DOHH2 (cell line): ENCODE data around the gene FRAS1.

Experiments used
- CTCF ChIP-seq: fragments of 200-600 bp; sonication (generic); IDR thresholded peaks from one replicate; pipeline ENCODE4 v1.5.1; 2014; ENCODE audit warnings: antibody characterized with exemption, mild to moderate bottlenecking, low read depth, low read length; ENCODE audit not compliant: poor library complexity, severe bottlenecking
- EZH2phosphoT487 ChIP-seq: fragments of 200-600 bp; sonication (generic); IDR thresholded peaks from 2 replicates; pipeline ENCODE4 v1.6.1; 2017; ENCODE audit warnings: borderline replicate concordance, mild to moderate bottlenecking, antibody characterized with exemption, low read length, moderate library complexity, mixed read lengths

GRCh38 chr4:78562687-78563086 lies 505.6 kb downstream of the FRAS1 start:
- TF ChIP-seq CTCF (no peak), EZH2phosphoT487 (no peak)
